HG02642 (cell line): ENCODE data around the gene RBPJL.
"Not testable (repeated sequence)": the region's sequence is repeated elsewhere in the genome, so short reads cannot be mapped to it uniquely, and the experiment has no call there.

ENCODE experiments used
- ATAC-seq: cut with Tn5 transposase; IDR thresholded peaks from one replicate; pipeline ENCODE4 v1.9.1; 2021; ENCODE audit warnings: mild to moderate bottlenecking; ENCODE audit not compliant: unreplicated experiment, poor library complexity

RBPJL gene

GRCh38 chr20:45340951-45341350 lies 34.3 kb downstream of the RBPJL start:
- no peak for ATAC-seq

- ATAC-seq, result no peak
These were observed 34.9 kb downstream of the RBPJL start for GRCh38 chr20:45341579-45341938.

DNA sequence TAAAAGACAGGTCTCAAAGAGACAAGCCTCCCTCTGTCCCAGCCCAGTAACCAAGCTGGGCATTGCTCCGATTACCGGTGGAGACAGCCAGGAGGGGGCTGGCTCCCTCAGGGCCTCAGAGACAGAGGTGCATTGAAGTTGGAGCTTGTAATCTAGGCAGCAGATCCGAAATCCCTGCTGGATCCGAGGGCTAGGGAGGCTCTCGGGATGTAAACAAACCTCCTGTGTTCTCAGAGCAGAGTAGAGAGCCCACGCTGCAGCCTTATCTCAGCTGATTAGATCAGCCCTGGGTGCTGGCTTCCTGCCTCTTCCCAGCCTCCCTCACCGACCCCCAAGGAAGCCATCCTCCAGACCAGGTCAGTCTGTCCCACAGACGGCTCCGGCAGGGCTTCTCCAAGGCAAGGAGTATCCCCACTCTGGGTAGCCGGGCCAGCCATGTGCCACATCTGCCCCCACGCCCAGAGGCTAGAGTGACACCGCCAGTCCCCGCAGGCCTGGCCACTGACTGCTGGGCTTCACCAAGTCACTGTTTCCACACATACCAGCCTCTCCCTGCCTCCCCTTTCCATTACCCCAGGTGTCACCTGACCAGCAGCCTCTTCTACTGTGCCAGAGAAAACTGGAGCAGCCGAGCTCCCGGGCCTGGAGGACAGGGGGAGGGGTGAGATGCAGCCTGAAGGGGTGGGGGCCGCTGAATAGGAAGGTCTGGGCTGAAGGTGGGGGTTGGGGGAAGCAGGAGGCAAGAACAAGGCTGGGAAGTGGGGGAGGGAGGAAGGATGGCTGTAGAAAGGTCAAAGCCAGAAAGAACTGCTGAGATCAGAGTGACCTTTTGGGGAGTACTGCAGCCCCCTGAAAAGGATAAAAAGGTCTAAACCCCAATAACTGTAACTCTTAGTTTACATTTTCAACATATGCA lies 35.6 kb downstream of the RBPJL start:
- no peak for ATAC-seq

- no peak for ATAC-seq
These were observed 36.4 kb downstream of the RBPJL start for GRCh38 chr20:45342855-45343531.

DNA sequence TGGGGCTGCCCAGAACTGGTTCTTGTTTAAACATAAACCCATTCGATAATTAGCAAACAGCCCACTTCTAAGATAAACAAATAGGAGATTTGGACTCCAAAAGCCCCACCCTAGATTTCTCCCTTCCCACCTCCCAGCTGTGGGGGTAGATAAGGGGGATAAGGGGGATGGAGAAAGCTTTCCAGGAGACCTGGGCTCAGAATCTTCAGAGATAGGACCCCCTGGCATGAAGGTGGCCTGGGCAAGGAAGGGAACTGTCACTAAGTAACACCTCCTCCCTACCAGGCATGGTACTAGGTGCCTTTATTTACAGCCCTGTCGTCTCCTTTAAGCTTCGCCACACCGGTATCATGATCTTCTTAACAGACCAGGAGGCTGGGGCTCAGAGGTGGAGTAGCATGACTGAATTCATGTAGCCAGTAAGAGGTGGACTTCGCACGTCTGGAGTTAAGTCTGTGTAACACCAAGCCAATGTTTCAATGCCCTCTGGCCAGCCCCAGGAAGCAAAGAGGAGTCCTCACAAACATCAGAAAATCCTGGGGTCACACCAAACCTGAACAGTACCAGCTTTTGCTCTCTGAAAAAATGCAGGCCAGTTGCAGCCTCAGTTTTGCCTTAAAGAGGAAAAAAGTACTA lies 37.0 kb downstream of the RBPJL start:
- no peak for ATAC-seq

GRCh38 chr20:45344168-45344860 lies 37.7 kb downstream of the RBPJL start:
- no peak for ATAC-seq

- no peak for ATAC-seq
These were observed 38.7 kb downstream of the RBPJL start for GRCh38 chr20:45345104-45345936.

DNA sequence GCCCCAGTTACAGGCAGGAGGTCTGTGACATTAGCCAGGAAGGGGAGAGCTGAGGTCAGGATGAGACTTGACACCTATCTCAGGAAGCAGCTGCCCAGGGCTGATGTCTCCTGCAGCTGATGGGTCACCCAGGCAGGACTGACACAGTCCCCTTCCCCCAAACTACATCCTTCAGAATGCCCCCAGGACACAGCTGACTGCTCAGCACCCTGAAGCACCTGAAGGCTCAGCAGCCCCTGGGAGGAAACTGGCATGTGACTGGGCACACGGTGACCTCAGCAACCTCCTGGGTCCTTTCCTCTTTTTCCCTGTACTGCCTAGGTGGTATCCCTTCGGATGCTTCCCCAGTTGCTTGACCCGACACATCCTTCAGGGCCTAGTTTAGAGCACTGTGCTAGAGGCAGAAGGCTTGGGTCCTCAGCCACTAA lies 39.7 kb downstream of the RBPJL start:
- no peak for ATAC-seq

GRCh38 chr20:45346851-45347250 lies 40.2 kb downstream of the RBPJL start:
- ATAC-seq, result no peak

DNA sequence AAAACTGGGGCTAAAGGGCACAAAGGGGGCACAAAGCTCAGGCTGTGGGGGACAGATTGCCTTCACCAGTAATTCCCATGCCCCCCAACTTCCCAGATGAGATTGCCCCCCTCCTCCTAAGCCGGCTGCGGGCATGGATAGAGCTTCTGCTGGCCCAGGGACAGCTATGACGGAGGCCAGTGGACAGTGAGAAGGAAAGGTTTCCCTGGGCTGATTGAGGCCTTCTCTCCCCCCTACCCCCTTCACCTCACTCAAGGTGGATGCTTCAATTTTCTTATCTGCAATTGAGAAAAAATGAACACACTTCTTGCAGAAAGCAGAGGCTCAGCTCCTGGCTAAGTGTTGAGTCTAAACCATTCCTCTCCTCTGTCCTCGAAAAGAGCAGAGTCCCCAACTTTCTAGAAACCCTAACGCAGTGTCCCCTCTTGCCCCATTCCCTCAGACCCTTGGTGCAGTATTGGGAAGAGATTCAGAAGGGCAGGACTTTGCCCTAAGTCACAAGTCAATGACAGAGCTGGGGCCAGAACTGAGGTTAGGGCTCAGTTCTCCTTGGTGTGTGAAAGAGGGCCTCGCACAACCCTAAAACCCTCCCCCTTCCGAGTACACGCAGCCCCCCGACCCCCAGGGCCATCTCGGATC lies 40.8 kb downstream of the RBPJL start:
- no peak for ATAC-seq

DNA sequence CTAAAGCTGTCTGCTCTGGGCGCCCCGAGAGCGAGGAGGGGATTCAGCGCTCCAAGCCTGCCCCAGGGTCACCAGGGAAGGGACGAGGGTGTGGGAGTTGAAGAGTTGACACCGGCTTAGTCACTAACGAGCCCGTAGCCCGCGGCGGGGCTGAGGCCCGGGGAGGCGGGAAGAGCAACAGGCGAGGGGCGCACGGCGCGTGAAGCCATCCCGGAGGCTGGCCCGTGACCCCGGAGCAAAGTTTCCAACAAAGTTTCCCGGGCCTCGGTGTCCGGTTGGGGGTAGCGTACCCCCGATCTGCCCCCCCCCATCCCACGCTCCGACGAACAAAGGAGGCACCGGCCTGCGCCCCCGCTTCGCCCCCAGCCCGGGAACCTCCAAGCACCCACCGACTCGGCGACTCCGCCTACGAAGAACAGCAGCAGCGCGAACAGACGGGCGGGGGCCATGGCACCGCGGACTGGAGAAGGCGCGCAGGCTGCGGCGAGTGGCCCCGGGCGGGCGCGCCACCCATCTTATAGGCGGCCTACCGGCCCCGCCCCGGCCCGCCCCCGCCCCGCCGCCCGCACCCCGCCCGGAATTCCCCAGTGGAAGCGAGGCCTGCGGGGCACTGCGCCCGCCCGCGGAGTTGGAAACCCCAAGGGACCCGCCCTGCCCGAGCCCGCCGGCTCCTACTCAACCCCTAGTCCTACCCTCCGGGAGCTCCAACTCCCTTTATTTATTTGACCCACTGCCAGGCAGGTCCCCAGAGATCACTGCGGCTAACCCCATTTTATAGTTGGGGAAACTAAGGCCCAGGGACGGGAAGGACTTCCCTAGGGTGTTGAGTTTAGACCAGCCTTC lies 41.5 kb downstream of the RBPJL start, which contains the start of gene SDC4:
SDC4 (minus strand) TSS at position 489 of the 843 bp plus-strand sequence; CDS start at position 449, 40 bp downstream.
- no peak for ATAC-seq

DNA sequence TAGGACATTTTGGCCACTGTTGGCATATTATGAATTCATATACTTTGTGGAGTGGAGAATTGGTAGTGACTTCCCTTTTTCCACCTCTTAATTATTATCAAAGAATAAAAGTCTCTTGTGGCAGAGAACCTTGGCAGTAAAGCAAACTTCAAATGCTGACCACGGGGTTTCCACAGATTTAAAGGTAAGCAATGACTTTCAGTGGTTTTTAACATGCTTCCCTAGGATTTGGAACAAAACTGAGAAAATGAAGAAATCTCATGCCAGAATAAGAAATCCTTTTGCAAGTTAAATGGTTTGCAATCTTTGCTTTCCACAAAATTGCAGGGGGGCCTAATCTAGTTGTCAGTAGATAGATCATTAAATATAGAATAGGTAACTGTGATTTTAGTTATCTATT lies 43.6 kb downstream of the RBPJL start:
- no peak for ATAC-seq

DNA sequence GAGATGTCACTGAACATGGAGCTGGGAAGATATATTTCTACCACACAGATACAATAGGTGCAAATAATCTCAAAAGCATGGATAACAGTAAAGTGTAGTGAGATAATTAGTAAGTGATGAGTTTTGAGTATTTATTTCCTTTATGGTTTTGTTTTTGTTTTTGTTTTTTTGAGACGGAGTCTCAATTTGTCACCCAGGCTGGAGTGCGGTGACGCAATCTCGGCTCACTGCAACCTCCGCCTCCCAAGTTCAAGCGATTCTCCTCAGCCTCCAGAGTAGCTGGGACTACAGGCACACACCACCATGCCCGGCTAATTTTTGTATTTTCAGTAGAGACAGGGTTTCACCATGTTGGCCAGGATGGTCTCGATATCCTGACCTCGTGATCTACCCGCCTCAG lies 44.2 kb downstream of the RBPJL start:
- not testable (repeated sequence) for ATAC-seq

GRCh38 chr20:45352729-45353128 lies 46.1 kb downstream of the RBPJL start:
- no peak for ATAC-seq

GRCh38 chr20:45353746-45354145 lies 47.1 kb downstream of the RBPJL start:
- ATAC-seq, result no peak

DNA sequence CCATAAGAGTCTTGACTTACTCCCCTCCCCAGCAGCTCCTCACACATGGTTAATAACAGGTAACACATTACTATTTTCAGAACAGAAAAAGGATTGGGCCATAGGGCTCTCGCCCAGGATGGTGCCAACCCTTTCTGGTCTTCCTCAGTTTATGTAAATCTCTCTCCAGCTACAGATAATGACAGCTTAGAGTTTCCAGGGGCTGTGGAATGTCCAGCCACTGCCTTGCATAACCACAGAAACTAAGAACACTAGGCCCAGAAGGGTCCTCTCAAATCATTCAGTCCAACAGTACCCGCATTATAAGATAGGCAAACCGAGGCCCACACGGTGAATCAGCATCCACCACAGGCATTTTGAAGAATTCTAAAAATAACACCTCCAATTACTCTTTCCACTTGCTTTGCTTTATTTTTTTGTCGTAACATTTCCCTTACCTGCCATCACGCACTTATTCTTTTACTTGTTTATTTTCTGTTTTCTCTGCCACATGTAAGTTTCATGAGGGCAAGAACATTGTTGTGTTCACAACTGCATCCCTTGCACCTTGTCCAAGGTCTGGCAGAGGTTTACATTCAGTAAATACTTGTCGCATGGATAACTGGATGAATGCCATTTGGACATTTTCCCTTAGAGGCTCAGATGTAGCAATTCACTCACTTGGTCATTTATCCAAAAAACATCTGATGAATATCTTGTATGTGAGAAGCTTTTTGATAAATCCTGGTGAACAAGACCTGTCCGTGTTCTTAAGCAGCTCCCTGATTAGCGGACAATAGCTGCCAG lies 48.0 kb downstream of the RBPJL start:
- ATAC-seq, result no peak

- no peak for ATAC-seq
These were observed 48.8 kb downstream of the RBPJL start for GRCh38 chr20:45355209-45356084.
